DMS114 treated with DMSO at 0.1 percent for 48 hours (cell line): ENCODE measurements around the gene KDM1B.

ENCODE experiments used
- DNase-seq: peaks from one replicate; lab custom pipeline; 2025; ENCODE audit not compliant: unreplicated experiment; lab: John Stamatoyannopoulos, UW

The KDM1B gene

DNA sequence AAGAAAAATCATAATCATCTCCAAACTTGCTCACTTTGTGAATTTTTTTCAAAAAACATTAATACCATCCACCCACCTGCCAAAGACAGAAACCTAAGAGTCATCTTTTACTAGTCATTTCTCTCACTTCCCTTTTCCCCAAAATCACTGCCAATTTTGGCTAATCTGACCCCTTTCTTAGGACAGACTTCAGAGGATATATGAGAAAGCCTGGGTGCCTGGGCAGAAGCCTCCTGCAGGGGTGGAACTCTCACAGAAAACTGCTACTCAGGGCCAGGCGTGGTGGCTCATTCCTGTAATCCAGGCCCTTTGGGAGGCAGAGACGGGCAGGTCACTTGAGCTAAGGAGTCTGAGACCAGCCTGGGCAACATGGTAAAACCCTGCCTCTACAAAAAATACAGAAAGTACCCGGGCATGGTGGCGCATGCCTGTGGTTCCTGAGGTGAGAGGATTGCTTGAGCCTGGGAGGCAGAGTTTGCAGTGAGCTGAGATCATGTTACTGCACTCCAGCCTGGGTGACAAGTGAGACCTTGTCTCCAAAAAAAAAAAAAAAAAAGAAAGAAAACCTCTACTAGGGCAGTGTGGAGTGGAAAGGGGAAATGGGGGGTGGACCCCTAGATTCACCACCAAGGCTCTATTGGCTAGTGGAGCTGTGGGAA is 105.4 kb downstream of the KDM1B start:
- peak; percentile 67 for DNase-seq

DNA sequence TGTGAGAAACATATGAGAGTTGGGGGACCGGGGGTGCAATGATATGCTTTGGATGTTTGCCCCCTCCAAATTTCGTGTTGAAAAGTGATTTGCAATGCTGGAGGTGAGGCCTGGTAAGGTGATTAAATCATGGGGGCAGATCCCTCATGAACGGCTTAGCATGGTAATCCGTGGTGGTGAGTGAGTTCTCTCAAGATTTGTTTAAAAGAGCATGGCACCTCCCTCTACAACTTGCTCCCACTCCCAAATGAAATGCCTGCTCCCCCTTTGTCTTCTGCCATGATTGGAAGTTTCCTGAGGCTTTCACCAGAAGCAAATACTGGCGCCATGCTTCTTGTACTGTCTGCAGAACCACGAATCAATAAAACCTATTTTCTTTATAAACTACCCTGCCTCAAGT is 106.7 kb downstream of the KDM1B start:
- peak; percentile 67 for DNase-seq

DNA sequence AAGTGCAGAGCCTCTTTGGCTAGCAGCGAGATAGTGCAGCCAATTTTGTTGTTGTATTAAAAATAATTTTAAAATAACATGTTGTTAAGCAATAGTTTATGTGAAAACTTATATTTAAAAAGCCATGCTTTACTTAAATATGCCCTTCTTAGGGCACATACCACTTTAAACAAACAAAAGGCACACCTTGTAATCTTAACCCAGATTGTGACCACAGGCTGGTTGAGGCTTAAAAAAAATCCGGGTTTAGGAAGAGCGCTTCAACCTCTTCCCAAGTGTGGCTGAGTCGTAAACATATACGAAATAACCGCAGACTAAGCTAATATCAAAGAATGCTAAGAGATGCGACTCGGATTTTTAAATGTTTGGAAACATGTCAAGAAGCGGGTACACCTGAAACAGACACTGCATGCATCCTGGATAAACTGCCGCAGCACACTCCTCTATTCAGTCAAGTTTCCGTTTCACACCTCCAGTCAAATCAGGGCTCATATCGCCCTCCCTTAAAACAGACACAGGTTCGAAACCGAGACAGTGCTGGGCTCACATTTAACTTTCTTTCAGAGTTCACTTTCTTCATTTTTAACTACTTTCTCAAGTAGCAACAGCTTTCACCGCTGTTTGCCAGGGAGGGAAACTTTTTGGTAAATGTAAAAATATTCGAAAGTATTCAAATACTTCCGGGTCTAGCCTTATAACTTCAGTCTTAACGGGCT is 107.6 kb downstream of the KDM1B start:
- peak; percentile 71 for DNase-seq

DNA sequence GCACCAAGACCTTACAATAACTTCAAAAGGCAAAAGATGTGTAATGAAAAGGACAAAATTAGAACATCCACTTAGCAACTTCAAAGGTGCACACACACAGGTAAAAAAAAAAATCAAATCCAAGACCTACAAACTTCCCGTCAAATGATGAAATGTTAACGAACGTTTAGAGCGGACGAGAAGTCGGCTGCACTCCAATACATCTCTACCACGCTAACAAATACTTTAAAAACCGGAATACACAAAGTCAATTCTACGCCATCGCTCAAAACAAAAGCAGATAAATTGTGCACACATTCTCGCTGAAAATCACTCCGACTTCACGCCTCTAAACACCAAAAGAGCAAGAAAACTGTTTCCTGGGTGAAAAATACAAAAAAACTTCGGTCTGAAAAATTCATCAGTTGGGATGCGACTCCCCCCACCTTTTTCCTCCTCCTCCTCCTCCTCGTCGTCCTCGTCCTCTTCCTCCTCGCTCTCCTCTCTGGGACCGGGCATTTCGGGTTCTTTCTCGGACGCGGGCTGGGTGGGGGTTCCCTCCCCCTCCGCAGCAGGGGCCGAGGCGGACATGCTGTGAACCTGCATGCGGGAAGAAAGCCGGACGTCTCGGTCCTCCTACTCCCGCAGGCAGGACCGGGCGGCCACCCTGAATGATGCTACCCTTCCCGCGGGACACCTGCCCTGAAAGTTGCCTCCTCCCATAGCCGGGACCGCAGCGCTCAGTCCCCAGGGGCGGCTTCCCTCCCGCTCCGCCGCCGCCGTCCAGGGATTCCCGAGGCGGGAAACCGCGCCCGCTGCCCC is 108.4 kb downstream of the KDM1B start:
- DNase-seq: peak; percentile 66

DNA sequence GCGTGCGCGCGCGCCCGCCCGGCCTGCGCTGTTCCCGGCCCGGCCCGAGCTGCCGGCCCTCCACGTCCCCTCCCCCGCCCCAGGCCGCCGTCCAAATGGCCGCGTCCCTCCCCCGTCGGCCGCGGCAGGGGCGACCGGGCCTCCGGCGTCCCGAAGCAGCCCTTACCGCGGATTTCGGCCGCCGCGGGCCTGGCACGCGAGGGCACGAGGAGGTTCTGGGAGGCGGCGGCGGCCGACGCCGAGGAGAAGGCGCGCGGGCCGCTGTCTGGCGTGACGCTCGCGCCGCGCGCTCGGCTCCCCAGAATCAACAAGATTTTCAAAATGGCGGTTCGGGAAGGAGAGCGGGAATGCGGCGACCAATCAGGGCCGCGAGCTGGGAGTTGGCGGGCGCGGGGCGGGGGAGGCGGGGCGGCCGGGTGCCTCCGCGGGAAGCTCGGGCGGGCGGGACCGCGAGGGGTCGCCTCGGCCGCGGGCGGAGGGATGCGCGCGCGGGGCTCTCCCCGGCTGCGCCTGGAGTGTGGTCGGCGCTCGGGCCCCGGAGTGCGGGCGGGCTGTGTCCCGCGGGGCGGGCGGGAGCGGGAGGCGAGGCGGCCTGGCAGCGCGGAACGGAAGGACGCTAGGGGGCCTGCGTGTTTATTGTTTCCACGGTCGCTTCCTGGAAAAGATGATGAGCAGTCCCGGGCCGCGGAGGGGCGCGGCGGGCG is 109.1 kb downstream of the KDM1B start, which contains the start of gene DEK:
DEK (minus strand) TSS at position 312 of the 704 bp plus-strand sequence. CDS start 543 bp downstream, outside the sequence.
- DNase-seq: peak; percentile 84

DNA sequence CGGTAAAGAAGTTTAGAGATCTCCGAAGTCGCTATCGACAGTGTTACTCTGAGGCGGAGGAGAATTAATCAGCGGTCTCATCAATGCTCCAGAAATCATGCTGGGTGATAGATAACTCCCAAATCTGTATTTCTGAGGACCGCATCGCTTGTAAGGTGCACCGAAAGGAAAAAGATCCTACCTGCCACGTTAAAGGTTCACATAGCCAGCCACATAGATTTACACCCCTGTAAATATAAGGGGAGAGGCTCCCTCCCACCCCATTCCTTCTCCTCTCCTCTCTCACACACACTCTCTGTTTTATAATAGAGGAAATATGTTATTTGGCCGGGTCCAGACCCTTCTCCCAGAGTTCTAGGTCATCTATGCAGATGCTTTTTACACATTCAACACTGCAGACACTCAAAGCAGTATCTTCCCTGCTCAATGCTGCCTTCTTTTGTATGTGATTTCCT is 109.7 kb downstream of the KDM1B start:
- DNase-seq: peak; percentile 56

DNA sequence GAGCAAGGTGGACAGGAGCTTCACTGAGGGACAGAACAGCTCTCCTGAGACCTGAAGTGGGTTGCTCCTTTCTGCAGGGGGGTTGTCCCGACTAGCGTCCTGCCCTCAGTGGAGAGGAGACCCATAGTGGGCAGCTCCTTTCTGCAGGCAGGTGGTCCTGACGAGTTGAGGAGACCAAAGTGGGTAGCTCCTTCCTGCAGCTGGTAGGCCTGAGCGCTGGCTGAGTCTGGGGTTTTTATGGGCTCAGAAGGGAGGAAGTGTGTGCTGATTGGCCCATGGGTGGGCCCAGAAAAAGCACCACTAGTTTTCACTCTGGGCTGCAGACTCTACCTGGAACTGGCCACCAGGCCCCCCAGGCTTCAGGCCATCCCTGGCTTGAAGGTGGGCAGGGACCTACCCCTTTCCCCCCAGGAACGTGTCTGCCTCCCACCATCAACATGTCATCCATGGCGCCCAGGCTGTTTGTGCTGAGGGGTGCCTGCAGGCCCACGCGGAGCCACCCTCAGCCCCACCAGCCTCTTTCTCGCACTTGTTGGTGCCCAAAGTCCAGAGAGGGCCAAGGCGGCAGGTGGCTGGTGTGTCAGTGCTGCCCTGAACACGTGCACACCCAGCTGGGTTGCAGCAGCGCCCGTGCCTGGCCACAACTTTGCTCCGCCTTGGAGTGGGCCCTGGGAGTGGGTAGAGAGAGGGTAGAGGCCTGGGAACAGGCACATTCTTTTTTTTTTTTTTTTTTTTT is 110.7 kb downstream of the KDM1B start:
- DNase-seq: no peak

DNA sequence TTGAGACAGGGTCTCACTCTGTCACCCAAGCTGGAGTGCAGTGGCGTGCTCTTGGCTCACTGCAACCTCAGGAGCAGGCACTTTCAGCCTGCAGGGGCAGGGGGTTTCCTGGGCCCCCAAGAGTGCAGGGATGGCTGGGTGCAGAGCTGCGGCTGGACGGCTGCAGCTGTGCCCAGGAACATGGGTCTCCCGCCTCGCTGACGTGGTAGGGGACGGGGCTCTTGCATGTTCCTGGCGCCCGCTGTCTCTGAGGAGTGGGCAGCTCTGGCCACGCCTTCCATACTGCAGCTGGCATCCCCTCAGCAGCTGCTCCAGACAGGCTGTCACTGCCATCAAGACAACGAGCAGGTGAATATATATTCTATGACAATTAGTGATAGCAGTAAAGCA is 111.3 kb downstream of the KDM1B start:
- DNase-seq: no peak

DNA sequence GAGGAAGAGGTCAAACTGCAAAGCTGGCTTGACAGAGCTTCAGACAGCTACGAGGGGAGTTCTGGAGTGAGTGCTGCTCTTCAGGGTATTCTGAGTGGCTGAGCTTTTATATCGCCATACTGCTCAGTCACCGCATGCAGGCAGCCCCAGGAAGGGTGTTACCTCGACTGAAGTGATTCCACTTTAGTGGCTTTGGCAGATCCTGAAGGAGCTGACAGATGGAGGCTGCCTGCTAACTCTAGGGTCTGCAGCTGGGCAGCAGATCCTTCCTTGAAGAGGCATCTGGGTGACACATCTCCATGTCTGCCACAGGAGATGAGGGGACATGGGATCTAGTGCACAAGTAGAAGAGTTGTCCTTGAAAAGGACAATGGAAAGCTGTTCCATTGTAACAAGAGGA is 112.8 kb downstream of the KDM1B start:
- no peak for DNase-seq

DNA sequence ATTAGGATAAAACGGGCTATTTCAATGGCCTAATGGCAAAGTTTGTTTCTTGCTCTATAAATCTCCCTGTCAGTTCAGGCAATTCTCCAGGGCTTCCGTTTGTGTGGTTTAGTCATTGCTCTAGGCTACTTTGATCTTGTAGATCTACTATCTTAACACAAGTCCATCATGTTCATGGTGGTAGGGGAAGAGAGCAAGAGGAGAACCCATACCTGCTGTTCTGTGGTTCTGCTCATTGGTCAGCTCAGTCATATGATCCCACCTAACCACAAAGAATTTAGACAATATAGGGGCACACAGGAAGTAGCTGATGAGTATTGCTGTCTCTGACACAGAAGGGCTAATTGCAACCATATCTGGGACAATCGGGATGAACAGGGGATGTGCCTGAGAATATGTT is 114.0 kb downstream of the KDM1B start:
- no peak for DNase-seq

DNA sequence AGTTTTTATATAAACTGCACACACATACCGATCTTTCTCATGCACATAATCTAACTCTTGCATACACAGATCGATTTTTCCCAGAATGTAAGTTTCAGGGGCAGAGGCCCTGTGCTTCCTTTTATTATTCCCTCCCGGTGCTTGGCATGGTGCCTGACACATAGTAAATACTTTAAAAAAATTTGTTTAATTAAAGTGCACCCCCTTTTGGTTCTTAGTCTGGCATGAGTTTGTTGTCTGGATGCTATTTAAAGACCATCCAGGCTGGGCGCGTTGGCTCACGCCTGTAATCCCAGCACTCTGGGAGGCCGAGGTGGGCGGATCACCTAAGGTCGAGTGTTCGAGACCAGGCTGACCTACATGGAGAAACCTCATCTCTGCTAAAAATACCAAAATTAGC is 114.5 kb downstream of the KDM1B start:
- no peak for DNase-seq

DNA sequence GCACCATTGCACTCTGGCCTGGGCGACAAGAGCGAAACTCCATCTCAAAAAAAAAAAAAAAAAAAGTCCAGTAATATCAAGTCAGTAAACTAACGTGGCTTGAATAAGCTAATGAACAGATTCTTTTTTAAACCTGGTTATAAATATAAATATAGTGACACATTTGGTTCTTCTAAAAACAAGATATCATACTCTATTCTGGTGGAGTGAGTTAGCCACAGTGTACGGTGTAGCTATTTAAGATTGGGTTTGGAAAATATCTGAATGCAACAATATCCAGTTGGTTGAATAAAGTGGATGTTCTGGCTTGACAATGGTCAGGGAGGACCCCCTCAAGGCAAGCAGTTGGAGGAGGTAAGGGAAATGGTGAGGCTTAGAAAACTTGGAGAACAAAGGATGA is 115.0 kb downstream of the KDM1B start:
- no peak for DNase-seq
